ENCODE results near the gene BTBD16.

- TF ChIP-seq POLR2A (IDR thresholded peaks at IDR 0.05), result no peak
- TF ChIP-seq, protein P1, sequence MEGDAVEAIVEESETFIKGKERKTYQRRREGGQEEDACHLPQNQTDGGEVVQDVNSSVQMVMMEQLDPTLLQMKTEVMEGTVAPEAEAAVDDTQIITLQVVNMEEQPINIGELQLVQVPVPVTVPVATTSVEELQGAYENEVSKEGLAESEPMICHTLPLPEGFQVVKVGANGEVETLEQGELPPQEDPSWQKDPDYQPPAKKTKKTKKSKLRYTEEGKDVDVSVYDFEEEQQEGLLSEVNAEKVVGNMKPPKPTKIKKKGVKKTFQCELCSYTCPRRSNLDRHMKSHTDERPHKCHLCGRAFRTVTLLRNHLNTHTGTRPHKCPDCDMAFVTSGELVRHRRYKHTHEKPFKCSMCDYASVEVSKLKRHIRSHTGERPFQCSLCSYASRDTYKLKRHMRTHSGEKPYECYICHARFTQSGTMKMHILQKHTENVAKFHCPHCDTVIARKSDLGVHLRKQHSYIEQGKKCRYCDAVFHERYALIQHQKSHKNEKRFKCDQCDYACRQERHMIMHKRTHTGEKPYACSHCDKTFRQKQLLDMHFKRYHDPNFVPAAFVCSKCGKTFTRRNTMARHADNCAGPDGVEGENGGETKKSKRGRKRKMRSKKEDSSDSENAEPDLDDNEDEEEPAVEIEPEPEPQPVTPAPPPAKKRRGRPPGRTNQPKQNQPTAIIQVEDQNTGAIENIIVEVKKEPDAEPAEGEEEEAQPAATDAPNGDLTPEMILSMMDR (IDR thresholded peaks at IDR 0.05), result no peak
These were observed 14.7 kb downstream of the BTBD16 start for GRCh38 chr10:122285506-122286444.

Data from breast epithelium (tissue), 3 donors.